Panc1 (cell line): ENCODE measurements around the gene ARHGAP12.

ENCODE experiments used
- SIN3A ChIP-seq: IDR thresholded peaks from 2 replicates; pipeline ENCODE4 v1.6.1; 2012; ENCODE audit warnings: low read depth, mild to moderate bottlenecking, low read length, moderate library complexity, borderline replicate concordance; ENCODE audit not compliant: insufficient read depth
- TF ChIP-seq, protein P1 (sequence below): fragments of 450-650 bp; IDR thresholded peaks from 2 replicates; pipeline ENCODE4 v1.5.1; 2017; ENCODE audit warnings: mild to moderate bottlenecking
- TF ChIP-seq, protein P2 (sequence below), 2 experiments: IDR thresholded peaks; 2 replicates each; pipeline ENCODE4 v1.6.1; 2011 to 2012; ENCODE audit warnings: low read depth in 2 of 2, control low read depth in 1 of 2, low read length in 1 of 2, mild to moderate bottlenecking in 1 of 2, moderate library complexity in 1 of 2; ENCODE audit not compliant: insufficient read depth in 1 of 2

DNA sequence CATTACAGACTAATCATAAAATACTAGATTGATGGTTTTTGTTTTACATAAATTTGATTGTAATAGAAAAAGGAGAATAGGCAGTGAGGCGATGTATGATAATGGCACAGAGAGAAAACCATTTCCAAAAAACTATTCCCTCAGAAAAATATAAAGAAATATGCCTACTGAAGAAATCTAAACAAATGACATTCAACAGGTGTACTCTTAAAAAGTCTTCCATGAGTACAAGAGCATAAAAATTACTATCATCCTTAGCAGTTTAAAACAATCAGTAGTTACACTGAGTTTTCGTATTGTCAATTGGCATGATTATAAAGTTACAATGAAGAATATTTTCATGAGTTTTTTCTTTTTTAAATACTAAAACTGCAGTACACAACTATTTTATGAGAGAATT lies 75.0 kb downstream of the ARHGAP12 start:
- TF ChIP-seq, protein P1, sequence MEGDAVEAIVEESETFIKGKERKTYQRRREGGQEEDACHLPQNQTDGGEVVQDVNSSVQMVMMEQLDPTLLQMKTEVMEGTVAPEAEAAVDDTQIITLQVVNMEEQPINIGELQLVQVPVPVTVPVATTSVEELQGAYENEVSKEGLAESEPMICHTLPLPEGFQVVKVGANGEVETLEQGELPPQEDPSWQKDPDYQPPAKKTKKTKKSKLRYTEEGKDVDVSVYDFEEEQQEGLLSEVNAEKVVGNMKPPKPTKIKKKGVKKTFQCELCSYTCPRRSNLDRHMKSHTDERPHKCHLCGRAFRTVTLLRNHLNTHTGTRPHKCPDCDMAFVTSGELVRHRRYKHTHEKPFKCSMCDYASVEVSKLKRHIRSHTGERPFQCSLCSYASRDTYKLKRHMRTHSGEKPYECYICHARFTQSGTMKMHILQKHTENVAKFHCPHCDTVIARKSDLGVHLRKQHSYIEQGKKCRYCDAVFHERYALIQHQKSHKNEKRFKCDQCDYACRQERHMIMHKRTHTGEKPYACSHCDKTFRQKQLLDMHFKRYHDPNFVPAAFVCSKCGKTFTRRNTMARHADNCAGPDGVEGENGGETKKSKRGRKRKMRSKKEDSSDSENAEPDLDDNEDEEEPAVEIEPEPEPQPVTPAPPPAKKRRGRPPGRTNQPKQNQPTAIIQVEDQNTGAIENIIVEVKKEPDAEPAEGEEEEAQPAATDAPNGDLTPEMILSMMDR: no peak
- TF ChIP-seq SIN3A: no peak
- TF ChIP-seq, protein P2, sequence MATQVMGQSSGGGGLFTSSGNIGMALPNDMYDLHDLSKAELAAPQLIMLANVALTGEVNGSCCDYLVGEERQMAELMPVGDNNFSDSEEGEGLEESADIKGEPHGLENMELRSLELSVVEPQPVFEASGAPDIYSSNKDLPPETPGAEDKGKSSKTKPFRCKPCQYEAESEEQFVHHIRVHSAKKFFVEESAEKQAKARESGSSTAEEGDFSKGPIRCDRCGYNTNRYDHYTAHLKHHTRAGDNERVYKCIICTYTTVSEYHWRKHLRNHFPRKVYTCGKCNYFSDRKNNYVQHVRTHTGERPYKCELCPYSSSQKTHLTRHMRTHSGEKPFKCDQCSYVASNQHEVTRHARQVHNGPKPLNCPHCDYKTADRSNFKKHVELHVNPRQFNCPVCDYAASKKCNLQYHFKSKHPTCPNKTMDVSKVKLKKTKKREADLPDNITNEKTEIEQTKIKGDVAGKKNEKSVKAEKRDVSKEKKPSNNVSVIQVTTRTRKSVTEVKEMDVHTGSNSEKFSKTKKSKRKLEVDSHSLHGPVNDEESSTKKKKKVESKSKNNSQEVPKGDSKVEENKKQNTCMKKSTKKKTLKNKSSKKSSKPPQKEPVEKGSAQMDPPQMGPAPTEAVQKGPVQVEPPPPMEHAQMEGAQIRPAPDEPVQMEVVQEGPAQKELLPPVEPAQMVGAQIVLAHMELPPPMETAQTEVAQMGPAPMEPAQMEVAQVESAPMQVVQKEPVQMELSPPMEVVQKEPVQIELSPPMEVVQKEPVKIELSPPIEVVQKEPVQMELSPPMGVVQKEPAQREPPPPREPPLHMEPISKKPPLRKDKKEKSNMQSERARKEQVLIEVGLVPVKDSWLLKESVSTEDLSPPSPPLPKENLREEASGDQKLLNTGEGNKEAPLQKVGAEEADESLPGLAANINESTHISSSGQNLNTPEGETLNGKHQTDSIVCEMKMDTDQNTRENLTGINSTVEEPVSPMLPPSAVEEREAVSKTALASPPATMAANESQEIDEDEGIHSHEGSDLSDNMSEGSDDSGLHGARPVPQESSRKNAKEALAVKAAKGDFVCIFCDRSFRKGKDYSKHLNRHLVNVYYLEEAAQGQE (IDR thresholded peaks at IDR 0.05; ENCODE audit: insufficient read depth in 1 of 2, low read depth in 2 of 2, low read length in 1 of 2): no peak
